ENCODE measurements around the gene PTPRA. TPM values are rescaled to one million over a fixed set of nuclear protein-coding genes. Genes with fewer than 3 reads are reported as not detected.
A peak's percentile ranks its signal among the peaks of the same experiment; 100 is the strongest.
"Not testable (repeated sequence)": the region's sequence is repeated elsewhere in the genome, so short reads cannot be mapped to it uniquely, and the experiment has no call there.

Gene PTPRA, protein sequence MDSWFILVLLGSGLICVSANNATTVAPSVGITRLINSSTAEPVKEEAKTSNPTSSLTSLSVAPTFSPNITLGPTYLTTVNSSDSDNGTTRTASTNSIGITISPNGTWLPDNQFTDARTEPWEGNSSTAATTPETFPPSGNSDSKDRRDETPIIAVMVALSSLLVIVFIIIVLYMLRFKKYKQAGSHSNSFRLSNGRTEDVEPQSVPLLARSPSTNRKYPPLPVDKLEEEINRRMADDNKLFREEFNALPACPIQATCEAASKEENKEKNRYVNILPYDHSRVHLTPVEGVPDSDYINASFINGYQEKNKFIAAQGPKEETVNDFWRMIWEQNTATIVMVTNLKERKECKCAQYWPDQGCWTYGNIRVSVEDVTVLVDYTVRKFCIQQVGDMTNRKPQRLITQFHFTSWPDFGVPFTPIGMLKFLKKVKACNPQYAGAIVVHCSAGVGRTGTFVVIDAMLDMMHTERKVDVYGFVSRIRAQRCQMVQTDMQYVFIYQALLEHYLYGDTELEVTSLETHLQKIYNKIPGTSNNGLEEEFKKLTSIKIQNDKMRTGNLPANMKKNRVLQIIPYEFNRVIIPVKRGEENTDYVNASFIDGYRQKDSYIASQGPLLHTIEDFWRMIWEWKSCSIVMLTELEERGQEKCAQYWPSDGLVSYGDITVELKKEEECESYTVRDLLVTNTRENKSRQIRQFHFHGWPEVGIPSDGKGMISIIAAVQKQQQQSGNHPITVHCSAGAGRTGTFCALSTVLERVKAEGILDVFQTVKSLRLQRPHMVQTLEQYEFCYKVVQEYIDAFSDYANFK
- 10 to 100 TPM; 39.5 to 63.5 (median 60.0) TPM for polyA plus RNA-seq

DNA sequence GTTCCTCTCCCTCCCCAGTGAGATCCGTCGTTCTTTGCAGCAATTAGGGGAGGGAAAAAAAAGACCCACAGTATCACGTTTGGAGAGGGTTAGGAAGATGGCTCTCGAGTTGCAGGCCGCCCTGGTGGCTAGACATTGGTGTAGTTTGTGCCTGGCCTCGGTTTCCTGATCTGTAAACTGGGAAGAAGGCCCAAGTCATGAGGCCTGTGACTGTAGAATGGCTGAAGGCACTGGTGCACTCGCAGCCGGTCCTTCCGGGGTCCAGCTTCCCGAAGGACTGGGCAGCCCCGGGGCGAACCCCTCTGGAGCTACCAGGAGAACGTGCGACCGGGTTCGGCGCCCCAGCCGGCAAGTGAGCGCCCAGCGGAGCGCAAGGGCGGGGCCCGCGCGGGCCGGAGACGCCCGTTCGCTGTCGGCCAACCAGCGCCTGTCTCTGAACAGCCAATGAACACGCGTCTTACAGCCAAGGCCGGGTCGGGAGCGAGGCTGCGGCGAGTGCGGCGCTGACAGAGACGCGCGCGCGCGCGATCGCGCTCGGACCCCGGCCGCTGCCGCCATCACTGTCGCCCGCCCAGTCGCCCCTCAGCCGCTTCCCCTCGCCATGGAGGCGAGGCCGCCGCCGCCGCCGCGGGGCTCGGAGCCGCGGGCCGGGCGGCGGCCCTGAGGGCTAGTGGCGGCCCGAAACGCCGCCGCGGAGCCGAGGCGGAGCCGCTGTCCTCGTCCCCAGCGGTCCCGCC is at the start of gene PTPRA:
Gene PTPRA, plus strand, starts transcription at position 472 of the 737 bp plus-strand sequence. CDS start 90,797 bp downstream, outside the sequence.
- peak; percentile 89 for DNase-seq
- H3K4me3 Mint-ChIP-seq: peak within 1 kb of the TSS; percentile 87 to 94 (median 94)
- peaks cover 5 to 14% (median 5%) of the 10 kb centered on the region in 3 donors for H3K27me3 Mint-ChIP-seq (ENCODE audit: low read depth in 3 of 3)
- H3K36me3 Mint-ChIP-seq: no peaks in the 10 kb centered on the region
- H3K4me1 Mint-ChIP-seq: peaks cover 56 to 75% of the 10 kb centered on the region in 2 donors
- peak within 1 kb of the TSS; percentile 92 to 95 (median 92) for H3K27ac Mint-ChIP-seq
- H3K9me3 Mint-ChIP-seq: no peaks in the 10 kb centered on the region

GRCh38 chr20:2825761-2826160 is 47.5 kb upstream of the PTPRA start:
- Mint-ChIP-seq H3K9me3 (no peaks in the 10 kb centered on the region), H3K4me1 (peaks cover 26 to 28% of the 10 kb centered on the region in 2 donors), H3K36me3 (peaks cover 0 to 4% (median 0%) of the 10 kb centered on the region in 3 donors)

GRCh38 chr20:2826655-2827054 is 46.6 kb upstream of the PTPRA start:
- H3K4me1 Mint-ChIP-seq: peaks cover 23 to 25% of the 10 kb centered on the region in 2 donors
- no peak for DNase-seq
- no peak overlapping the region for H3K27ac Mint-ChIP-seq
- H3K36me3 Mint-ChIP-seq: peaks cover 0 to 4% (median 0%) of the 10 kb centered on the region in 3 donors
- peak overlapping the region in 3 of 5 donors; percentile 13 to 53 (median 50) for H3K4me3 Mint-ChIP-seq
- no peaks in the 10 kb centered on the region for H3K9me3 Mint-ChIP-seq
- H3K27me3 Mint-ChIP-seq (ENCODE audit: low read depth in 3 of 3): peaks cover 3 to 9% (median 8%) of the 10 kb centered on the region in 3 donors

More at GRCh38 chr20:2825761-2826160, 47.5 kb upstream of the PTPRA start:
- peak overlapping the region; percentile 31 to 70 (median 53) for H3K4me3 Mint-ChIP-seq
- H3K27ac Mint-ChIP-seq: peak overlapping the region in 4 of 6 donors; percentile 7 to 50 (median 36)
- peak in 2 of 3 donors; percentile 14 to 17 for DNase-seq
- peaks cover 3 to 11% (median 9%) of the 10 kb centered on the region in 3 donors for H3K27me3 Mint-ChIP-seq (ENCODE audit: low read depth in 3 of 3)

DNA sequence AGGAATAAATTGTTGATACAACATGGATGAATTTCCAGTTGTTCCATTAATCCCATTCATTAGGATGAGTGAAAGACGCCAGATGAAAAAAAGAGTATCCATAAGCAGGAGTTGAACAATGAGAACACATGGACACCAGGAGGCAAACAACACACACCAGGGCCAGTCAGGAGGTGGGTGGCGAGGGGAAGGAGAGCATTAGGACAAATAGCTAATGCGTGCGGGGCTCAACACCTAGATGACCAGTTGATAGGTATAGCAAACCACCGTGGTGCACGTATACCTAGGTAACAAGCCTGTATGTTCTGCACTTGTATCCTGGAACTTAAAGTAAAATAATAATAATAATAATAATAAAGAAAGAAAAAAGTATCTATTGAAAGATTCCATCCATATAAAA is 43.9 kb upstream of the PTPRA start:
- H3K27me3 Mint-ChIP-seq (ENCODE audit: low read depth in 3 of 3): peaks cover 3 to 7% (median 6%) of the 10 kb centered on the region in 3 donors
- peaks cover 0 to 4% (median 0%) of the 10 kb centered on the region in 3 donors for H3K36me3 Mint-ChIP-seq
- H3K4me1 Mint-ChIP-seq: peaks cover 17 to 18% of the 10 kb centered on the region in 2 donors
- no peak overlapping the region for H3K27ac Mint-ChIP-seq
- H3K4me3 Mint-ChIP-seq: no peak overlapping the region
- DNase-seq: no peak
- no peaks in the 10 kb centered on the region for H3K9me3 Mint-ChIP-seq

- not testable (repeated sequence) for DNase-seq; H3K36me3 Mint-ChIP-seq; H3K27me3 Mint-ChIP-seq (ENCODE audit: low read depth in 3 of 3); H3K4me3 Mint-ChIP-seq; H3K9me3 Mint-ChIP-seq; H3K27ac Mint-ChIP-seq
- peaks cover 10 to 11% of the 10 kb centered on the region in 2 donors for H3K4me1 Mint-ChIP-seq
Measured at GRCh38 chr20:2831206-2831605, 42.1 kb upstream of the PTPRA start.

DNA sequence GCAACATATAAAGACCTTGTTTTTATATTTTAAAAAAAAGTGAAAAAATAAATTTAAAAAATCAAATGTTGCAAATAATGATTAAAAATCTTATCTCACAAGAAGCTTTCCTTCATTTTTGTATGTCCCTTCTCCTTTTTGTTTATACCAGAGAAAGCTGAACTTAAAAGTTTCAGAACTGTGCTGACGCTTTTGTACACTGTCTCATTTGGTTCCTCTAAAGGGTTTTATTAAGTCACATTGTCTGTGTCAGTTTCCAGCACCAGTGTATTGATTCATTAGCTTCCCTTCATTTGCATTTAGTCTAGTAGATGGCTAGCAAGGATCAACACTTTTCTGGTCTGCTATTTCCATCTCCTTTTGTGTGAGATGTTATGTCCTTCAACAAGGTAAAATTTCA is 39.5 kb upstream of the PTPRA start:
- no peak for DNase-seq
- no peak overlapping the region for H3K4me3 Mint-ChIP-seq
- no peak overlapping the region for H3K27ac Mint-ChIP-seq

GRCh38 chr20:2834401-2835110 is 38.7 kb upstream of the PTPRA start:
- Mint-ChIP-seq H3K27me3 (ENCODE audit: low read depth in 3 of 3) (peaks cover 0 to 12% (median 2%) of the 10 kb centered on the region in 3 donors), H3K4me3 (no peak overlapping the region), H3K9me3 (no peaks in the 10 kb centered on the region), H3K27ac (no peak overlapping the region), H3K4me1 (peaks cover 7 to 17% of the 10 kb centered on the region in 2 donors), H3K36me3 (peaks cover 9 to 14% (median 9%) of the 10 kb centered on the region in 3 donors)
- DNase-seq: no peak

More for the DNA sequence above, 39.5 kb upstream of the PTPRA start:
- H3K36me3 Mint-ChIP-seq: peaks cover 9 to 14% (median 9%) of the 10 kb centered on the region in 3 donors
- H3K27me3 Mint-ChIP-seq (ENCODE audit: low read depth in 3 of 3): peaks cover 3 to 8% (median 4%) of the 10 kb centered on the region in 3 donors
- H3K4me1 Mint-ChIP-seq: peaks cover 0 to 12% of the 10 kb centered on the region in 2 donors
- H3K9me3 Mint-ChIP-seq: no peaks in the 10 kb centered on the region

GRCh38 chr20:2835331-2835796 is 37.9 kb upstream of the PTPRA start:
- Mint-ChIP-seq H3K27ac (no peak overlapping the region), H3K27me3 (ENCODE audit: low read depth in 3 of 3) (peaks cover 0 to 12% (median 2%) of the 10 kb centered on the region in 3 donors), H3K36me3 (peaks cover 9 to 14% (median 9%) of the 10 kb centered on the region in 3 donors), H3K9me3 (no peaks in the 10 kb centered on the region), H3K4me1 (peaks cover 9 to 20% of the 10 kb centered on the region in 2 donors), H3K4me3 (no peak overlapping the region)
- DNase-seq: no peak

DNA sequence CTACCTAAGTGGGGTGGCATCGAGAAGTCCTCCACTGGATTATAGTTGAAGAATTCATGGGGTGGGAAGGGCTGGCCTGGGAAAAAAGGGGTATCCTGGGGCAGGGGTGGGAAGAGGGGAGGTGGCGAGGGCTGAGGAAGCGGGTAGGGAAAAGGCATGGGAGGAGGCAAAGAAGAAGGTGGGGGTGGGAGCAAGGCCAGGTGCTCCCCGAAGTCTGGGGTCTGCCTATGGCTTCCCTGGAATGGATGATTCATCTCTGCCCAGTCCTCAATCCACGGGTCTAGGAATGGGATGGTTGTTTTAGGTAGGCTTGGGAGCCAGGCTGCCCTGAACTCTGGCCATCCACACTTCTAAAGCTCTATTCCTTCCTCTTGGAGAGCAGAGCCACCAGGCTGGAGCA is 37.2 kb upstream of the PTPRA start:
- no peak overlapping the region for H3K4me3 Mint-ChIP-seq
- DNase-seq: no peak
- peaks cover 9 to 14% (median 9%) of the 10 kb centered on the region in 3 donors for H3K36me3 Mint-ChIP-seq
- no peaks in the 10 kb centered on the region for H3K9me3 Mint-ChIP-seq
- no peak overlapping the region for H3K27ac Mint-ChIP-seq
- peaks cover 0 to 12% (median 3%) of the 10 kb centered on the region in 3 donors for H3K27me3 Mint-ChIP-seq (ENCODE audit: low read depth in 3 of 3)
- H3K4me1 Mint-ChIP-seq: peaks cover 10 to 22% of the 10 kb centered on the region in 2 donors

- Mint-ChIP-seq H3K27me3 (ENCODE audit: low read depth in 3 of 3) (peaks cover 0 to 15% (median 6%) of the 10 kb centered on the region in 3 donors), H3K27ac (peak overlapping the region in 3 of 6 donors; percentile 62 to 78 (median 70)), H3K4me1 (peaks cover 17 to 29% of the 10 kb centered on the region in 2 donors), H3K9me3 (no peaks in the 10 kb centered on the region), H3K36me3 (peaks cover 9 to 14% (median 9%) of the 10 kb centered on the region in 3 donors), H3K4me3 (peak overlapping the region in 2 of 5 donors; percentile 21 to 67)
- DNase-seq: no peak
Measured at GRCh38 chr20:2837221-2837960, 35.9 kb upstream of the PTPRA start.

DNA sequence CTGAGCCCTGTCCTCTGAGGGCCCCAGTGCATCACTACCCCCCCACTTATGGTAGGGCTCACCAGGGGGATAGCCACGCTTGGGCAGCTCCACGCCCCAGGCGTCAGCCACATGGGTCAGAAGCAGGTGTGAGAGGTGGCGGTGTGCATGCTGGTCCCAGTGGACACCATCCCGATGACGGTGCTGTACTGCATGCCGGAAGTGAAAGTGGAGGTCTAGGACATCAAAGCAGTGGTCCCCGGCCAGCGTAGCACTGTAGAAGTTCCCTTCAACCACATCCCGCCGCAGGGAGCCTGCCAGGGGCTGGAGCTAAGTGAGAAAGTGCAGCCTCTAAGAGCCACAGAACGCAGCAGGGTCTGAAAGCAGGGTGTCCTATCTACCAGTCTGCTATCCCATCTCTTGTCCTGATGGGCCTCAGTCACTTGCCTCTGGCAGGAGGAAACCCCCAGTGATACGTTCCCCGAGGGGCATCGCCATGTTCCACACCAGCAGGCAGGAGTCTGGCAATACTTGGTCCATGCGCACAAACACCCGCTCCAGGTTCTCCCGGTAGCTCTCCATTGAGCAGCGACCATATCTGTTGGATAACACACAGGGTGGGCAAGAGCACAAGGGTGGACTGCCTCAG is 35.0 kb upstream of the PTPRA start:
- Mint-ChIP-seq H3K36me3 (peaks cover 9 to 14% (median 9%) of the 10 kb centered on the region in 3 donors), H3K4me3 (peak overlapping the region; percentile 30 to 67 (median 52)), H3K9me3 (no peaks in the 10 kb centered on the region), H3K4me1 (peaks cover 20 to 29% of the 10 kb centered on the region in 2 donors), H3K27me3 (ENCODE audit: low read depth in 3 of 3) (peaks cover 0 to 14% (median 6%) of the 10 kb centered on the region in 3 donors), H3K27ac (peak overlapping the region in 1 of 6 donors; percentile 78)
- DNase-seq: no peak

All from immature natural killer cell (primary cell).